ENCODE results near the gene BNIP3. TPM values are rescaled to one million over a fixed set of nuclear protein-coding genes. Genes with fewer than 3 reads are reported as not detected.
"Not testable (repeated sequence)": the region's sequence is repeated elsewhere in the genome, so short reads cannot be mapped to it uniquely, and the experiment has no call there.

Gene BNIP3
- total RNA-seq, 2 donors from 2014 or later, result 147 to 158 TPM

GRCh38 chr10:131955591-131956340 lies 26.0 kb downstream of the BNIP3 start:
- WGBS, 2 donors, result 95 to 97% methylated on average over 36 to 38 of the region's 38 CpGs
- intact Hi-C loops (cut with DNase I), result no loop called here
- peaks cover 12% of the 10 kb centered on the region for H3K4me1 ChIP-seq
- no peak for ATAC-seq
- peaks cover 9 to 26% of the 10 kb centered on the region in 2 donors for H3K36me3 ChIP-seq (replicated peaks in 1 of 2; ENCODE audit: insufficient read depth in 1 of 2, low read depth in 2 of 2)
- peak in 2 of 4 donors; percentile 10 to 13 for DNase-seq
- H3K9me3 ChIP-seq, result no peaks in the 10 kb centered on the region
- no peak for TF ChIP-seq CTCF (IDR thresholded peaks at IDR 0.05)
- TF ChIP-seq POLR2A (IDR thresholded peaks at IDR 0.05), result no peak
- H3K27me3 ChIP-seq, result no peaks in the 10 kb centered on the region
- no peak overlapping the region for H3K4me3 ChIP-seq
- H3K27ac ChIP-seq, result no peak overlapping the region

GRCh38 chr10:131954356-131954965 lies 27.3 kb downstream of the BNIP3 start:
- peaks cover 20% of the 10 kb centered on the region for H3K4me1 ChIP-seq
- H3K9me3 ChIP-seq, result no peaks in the 10 kb centered on the region
- no peak overlapping the region for H3K27ac ChIP-seq
- DNase-seq, result peak in 2 of 4 donors; percentile 13 to 16
- TF ChIP-seq POLR2A (IDR thresholded peaks at IDR 0.05) (no peak), CTCF (IDR thresholded peaks at IDR 0.05) (no peak)
- intact Hi-C loops (cut with DNase I), result no loop called here
- no peak for ATAC-seq
- H3K36me3 ChIP-seq (replicated peaks in 1 of 2; ENCODE audit: insufficient read depth in 1 of 2, low read depth in 2 of 2), result peaks cover 9 to 26% of the 10 kb centered on the region in 2 donors
- WGBS, 2 donors, result 92% methylated on average over 21 of the region's 21 CpGs
- no peak overlapping the region for H3K4me3 ChIP-seq
- no peaks in the 10 kb centered on the region for H3K27me3 ChIP-seq

GRCh38 chr10:131949908-131950307 lies 31.8 kb downstream of the BNIP3 start:
- H3K9me3 ChIP-seq; intact Hi-C loops (cut with DNase I); H3K27me3 ChIP-seq; H3K4me3 ChIP-seq: not testable (repeated sequence)
- 21 to 35% methylated on average over 5 of the region's 7 CpGs for WGBS, 2 donors
- DNase-seq (peak in 3 of 4 donors; percentile 22 to 57 (median 28)), ATAC-seq (peak; percentile 16)
- peaks cover 0 to 15% of the 10 kb centered on the region in 2 donors for H3K36me3 ChIP-seq (replicated peaks in 1 of 2; ENCODE audit: insufficient read depth in 1 of 2, low read depth in 2 of 2)
- peak overlapping the region; percentile 75 to 96 (median 86) for H3K27ac ChIP-seq
- peaks cover 62% of the 10 kb centered on the region for H3K4me1 ChIP-seq

- peak; percentile 92 for ATAC-seq
- 35 to 48% methylated on average over 12 to 21 of the region's 23 CpGs for WGBS, 2 donors
- Histone ChIP-seq H3K36me3 (replicated peaks in 1 of 2; ENCODE audit: insufficient read depth in 1 of 2, low read depth in 2 of 2) (peaks cover 0 to 15% of the 10 kb centered on the region in 2 donors), H3K9me3 (no peaks in the 10 kb centered on the region), H3K27ac (peak overlapping the region; percentile 86 to 96 (median 91)), H3K4me3 (no peak overlapping the region), H3K4me1 (peaks cover 68% of the 10 kb centered on the region), H3K27me3 (no peaks in the 10 kb centered on the region)
- TF ChIP-seq POLR2A (IDR thresholded peaks at IDR 0.05), result peak in 2 of 3 donors; percentile 66 to 70
- TF ChIP-seq CTCF (IDR thresholded peaks at IDR 0.05), result peak in 2 of 7 experiments; percentile 12 to 16
- intact Hi-C loops (cut with DNase I), result no loop called here
- peak; percentile 94 to 97 (median 95) for DNase-seq
Observed at GRCh38 chr10:131949041-131949862, 32.5 kb downstream of the BNIP3 start.

- DNase-seq (peak in 3 of 4 donors; percentile 15 to 34 (median 30)), ATAC-seq (no peak)
- WGBS, 2 donors, result 36% methylated on average over 6 of the region's 6 CpGs
- intact Hi-C loops (cut with DNase I), result no loop called here
- Histone ChIP-seq H3K4me1 (peaks cover 76% of the 10 kb centered on the region), H3K27ac (peak overlapping the region; percentile 86 to 96 (median 91)), H3K36me3 (replicated peaks in 1 of 2; ENCODE audit: insufficient read depth in 1 of 2, low read depth in 2 of 2) (peaks cover 0 to 15% of the 10 kb centered on the region in 2 donors), H3K4me3 (no peak overlapping the region), H3K27me3 (no peaks in the 10 kb centered on the region), H3K9me3 (no peaks in the 10 kb centered on the region)
- TF ChIP-seq CTCF (IDR thresholded peaks at IDR 0.05), result no peak
Observed at GRCh38 chr10:131948501-131948900, 33.2 kb downstream of the BNIP3 start.

All from body of pancreas (tissue), 4 donors.